GM23248 (cell line): ENCODE measurements around the gene METTL25B.

Experiments
- EZH2 ChIP-seq: fragments of 200-600 bp; sonication (generic); IDR thresholded peaks from 2 replicates; pipeline ENCODE4 v1.6.1; 2018; ENCODE audit warnings: antibody characterized with exemption, mild to moderate bottlenecking; ENCODE audit not compliant: insufficient read depth, poor library complexity, severe bottlenecking
- EZH2phosphoT487 ChIP-seq: fragments of 200-600 bp; sonication (generic); IDR thresholded peaks from 2 replicates; pipeline ENCODE4 v1.6.1; 2018; ENCODE audit warnings: antibody characterized with exemption, moderate library complexity, mild to moderate bottlenecking, low read depth; ENCODE audit not compliant: insufficient read depth

- TF ChIP-seq EZH2: no peak
- TF ChIP-seq EZH2phosphoT487: no peak
Measured at GRCh38 chr1:156681196-156681960, 46.9 kb upstream of the METTL25B start.
